Head of caudate nucleus (tissue), 42 donors: ENCODE data around the gene TIGIT.

Experiments
- DNase-seq, 42 donors: peaks; one replicate each; pipeline versions ENCODE4 v3.0.0 to v3.0.0-alpha.2; 2020 to 2021; ENCODE audit warnings: mixed read lengths in 7 of 42
- intact Hi-C: fragments of 100-400 bp; cut with DNase I; formaldehyde crosslinking; loops from one replicate; pipeline ENCODE4 v1.15.0; 2022

The TIGIT gene

DNA sequence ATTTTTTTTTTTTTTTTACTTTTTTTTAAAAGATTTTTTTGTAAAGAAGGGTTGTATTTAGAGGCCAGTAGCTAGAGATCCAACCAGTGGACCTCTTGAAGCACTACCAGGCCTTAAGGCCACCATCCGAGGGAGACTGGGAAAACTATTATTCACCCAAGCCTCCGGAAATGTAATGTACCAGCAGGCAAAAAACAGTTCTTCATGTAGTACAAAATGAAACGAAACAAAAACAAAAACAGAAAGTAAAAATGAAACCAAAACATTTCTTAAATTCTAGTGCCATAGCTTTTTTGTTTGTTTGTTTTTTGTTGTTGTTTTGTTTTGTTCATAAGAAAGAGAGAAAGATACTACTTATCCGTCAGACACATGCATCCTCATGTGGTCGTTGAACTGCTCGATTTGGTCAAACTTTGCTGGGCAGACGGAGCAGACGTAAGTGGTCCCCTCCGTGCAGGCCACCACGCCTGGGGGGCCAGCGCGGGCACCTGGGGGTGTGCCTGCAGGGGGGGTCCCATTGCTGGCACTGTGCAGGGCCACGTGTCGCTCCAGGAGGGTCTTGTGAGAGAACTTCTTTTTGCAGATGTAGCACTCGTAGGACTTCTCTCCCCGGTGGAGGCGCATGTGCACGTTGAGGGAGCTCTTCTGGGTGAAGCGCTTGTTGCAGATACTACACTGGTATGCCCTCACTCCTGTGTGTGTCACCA, 45.0 kb downstream of the TIGIT start:
- intact Hi-C loops, result no loop called here
- DNase-seq, result no peak

DNA sequence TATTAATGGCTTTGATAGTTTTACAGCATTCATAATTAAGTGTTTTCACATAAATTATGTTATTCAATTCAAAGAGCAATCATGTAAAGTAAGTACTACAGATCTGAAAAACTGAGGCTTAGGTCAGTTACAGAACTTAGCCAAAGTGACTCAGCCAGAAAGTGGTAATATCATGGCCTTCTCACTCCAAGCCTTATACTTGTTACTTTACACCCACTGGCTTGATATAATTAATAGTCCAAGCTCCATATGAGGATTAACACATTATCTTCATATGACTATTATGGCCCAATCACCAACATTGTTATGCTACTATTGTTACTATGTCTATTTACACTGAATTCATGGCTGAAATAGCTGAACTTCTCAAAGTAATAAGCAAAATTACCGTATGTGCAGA, 50.7 kb downstream of the TIGIT start:
- intact Hi-C loops, result no loop called here
- DNase-seq, result no peak

DNA sequence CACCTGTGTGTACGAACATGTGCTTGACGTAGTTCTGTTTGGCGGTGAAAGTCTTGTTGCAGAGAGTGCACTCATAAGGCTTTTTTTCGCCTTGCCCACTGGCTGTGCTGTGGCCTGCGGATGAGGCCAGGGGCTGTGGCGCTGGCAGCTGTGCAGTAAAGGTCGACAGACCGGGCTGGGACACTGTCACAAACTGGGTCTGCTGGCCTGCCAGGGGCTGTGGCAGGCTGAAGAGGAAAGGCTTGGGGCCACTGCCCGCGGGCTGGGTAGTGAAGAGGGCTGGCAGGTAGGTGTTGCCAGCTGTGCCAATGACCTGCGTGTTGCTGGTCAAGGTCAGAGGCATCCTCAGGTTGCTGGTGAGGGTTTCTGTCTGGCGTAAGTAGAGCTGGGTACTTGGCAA, 56.4 kb downstream of the TIGIT start:
- no peak for DNase-seq
- intact Hi-C loops, result no loop called here

DNA sequence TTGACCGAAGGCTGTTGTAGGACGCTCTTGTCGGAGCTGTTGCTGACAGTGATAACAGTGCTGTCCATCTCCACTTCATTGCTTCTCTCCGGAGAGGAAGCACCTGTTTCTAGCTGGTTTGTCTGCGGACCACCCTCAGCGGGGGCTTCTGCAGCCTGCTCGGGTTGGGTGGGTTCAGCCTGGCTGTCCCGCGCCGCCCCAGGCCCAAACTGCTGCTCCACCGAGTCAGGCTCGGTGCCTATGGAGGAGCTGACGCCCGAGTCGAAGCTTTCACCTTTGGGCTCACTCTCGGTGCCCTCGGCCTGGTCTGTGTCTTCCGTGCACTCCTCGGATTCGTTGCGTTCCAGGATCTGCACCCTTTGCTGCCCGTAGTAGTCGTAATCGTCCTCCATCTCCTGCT, 56.9 kb downstream of the TIGIT start:
- no peak for DNase-seq
- intact Hi-C loops, result no loop called here

DNA sequence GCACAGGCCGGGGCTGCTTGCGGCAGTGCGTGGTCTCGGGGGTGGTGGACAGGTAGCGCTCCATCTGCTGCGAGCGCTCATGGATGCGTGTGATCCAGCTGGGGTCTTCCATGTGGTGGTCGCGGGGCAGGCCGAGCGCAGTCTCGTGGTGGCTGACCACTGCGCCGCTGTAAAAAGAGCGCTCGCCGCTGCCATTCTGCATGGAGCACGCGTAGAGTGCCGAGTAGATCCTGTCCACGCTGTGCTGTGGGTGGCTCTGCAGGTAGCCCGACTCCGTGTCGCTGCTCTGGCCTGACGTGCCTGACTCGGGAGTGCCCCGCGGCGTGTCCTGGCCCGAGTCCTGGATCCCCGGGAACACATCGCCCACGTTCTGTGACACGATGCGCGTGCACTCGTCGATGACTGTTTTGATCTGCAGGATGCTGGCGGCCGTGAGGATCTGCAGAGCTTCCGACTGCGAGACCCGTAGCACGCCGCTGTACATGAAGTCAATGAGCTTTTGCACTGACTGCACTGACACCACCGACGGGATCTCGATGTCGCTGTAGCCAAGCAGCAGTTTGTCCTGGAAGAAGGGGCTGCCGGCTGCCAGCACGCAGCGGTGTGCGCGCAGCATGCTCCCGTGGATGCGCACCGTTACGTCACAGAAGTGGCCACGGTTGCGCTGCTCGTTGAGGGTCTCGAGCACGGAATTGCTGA, 57.4 kb downstream of the TIGIT start:
- no peak for DNase-seq
- intact Hi-C loops, result no loop called here

DNA sequence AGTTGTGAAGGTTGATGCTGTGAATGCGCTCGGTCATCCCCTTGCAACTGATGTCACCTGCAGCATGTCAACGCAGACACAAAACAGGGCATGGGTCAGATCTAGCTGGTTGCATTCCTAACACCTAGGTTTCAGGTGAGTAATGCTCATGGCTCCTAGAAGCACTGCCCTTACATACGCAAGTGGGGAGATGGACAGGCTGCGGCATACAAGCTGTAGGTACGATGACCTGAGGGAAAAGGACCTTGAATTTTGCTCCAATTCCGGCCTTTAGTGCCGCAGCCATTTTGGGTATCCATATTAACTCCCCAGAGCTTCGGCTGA, 58.0 kb downstream of the TIGIT start:
- no peak for DNase-seq
- intact Hi-C loops, result no loop called here

DNA sequence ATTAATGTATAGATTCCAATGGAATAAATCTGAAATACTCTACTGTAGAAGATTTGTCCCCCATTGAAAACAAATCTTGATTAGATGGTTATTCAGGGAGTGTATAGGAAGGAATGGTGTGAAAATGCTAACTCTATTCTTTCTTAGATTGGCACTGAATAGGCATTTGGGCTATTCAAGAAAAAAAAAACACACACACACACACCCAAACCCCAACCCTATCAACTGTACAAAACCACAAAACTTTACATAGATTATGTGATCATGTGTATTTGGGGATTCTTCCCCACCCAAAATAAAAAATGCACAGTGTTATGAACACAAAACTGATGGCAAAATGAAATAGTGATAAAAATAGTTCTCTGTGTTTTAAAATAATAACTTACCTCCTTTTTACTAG, 61.8 kb downstream of the TIGIT start:
- DNase-seq, result no peak
- intact Hi-C loops, result no loop called here

DNA sequence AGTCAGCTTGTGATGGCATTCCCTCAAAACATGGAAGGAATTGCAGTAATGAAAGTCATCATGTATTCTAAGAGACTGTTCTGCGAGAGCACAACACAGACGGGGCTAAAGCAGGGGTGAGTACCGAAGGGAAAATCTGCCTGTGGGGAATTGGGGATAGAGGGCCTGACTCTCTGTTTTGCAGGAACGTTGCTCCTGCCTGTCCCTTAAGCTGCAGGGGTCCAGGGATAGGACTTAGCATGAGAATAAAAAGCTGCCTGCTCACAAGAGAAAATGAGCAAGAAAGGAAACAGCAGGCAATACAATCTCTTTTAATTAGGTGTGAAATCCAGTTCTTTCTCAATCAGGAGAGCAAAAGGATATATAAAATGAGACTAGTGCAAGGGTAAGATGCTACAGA, 62.2 kb downstream of the TIGIT start:
- intact Hi-C loops, result no loop called here
- DNase-seq, result no peak

DNA sequence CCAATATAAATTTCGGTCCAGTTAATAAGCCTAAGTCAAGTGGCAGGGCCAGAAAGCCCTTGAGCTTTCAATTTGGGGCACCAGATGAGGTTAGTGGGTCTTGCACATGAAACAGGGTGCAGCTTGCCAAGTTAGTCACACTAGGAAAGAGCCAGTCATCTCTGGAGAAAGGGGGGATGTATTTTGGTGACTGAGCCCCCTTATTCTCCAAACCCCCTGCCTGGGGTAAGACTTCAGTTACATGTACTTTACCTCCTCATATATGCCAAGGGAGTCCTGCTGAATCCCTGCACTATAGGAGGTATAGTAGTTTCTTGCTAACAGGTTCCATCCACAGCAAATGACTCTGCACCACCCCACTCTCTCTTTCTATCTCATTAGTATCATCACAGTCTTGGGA, 62.7 kb downstream of the TIGIT start:
- intact Hi-C loops, result no loop called here
- DNase-seq, result no peak
